SIG-M5 treated with dmso at 0.1 percent for 504 hours (cell line): ENCODE measurements around the gene BBS1.
A peak's percentile ranks its signal among the peaks of the same experiment; 100 is the strongest.
"Not testable (repeated sequence)": the region's sequence is repeated elsewhere in the genome, so short reads cannot be mapped to it uniquely, and the experiment has no call there.

Experiments
- DNase-seq: peaks from one replicate; lab custom pipeline; 2025; ENCODE audit not compliant: unreplicated experiment; lab: John Stamatoyannopoulos, UW

Gene BBS1

GRCh38 chr11:66523611-66524010 lies 13.2 kb downstream of the BBS1 start:
- no peak for DNase-seq

GRCh38 chr11:66524304-66525040 lies 14.0 kb downstream of the BBS1 start:
- no peak for DNase-seq

- DNase-seq = no peak
Observed at GRCh38 chr11:66529069-66529468, 18.6 kb downstream of the BBS1 start.

GRCh38 chr11:66529655-66530054 lies 19.2 kb downstream of the BBS1 start:
- no peak for DNase-seq

- no peak for DNase-seq
Observed at GRCh38 chr11:66530927-66531709, 20.7 kb downstream of the BBS1 start.

- DNase-seq = no peak
Observed at GRCh38 chr11:66531841-66532240, 21.4 kb downstream of the BBS1 start.

- no peak for DNase-seq
Observed at GRCh38 chr11:66532784-66533183, 22.3 kb downstream of the BBS1 start.

- no peak for DNase-seq
Observed at GRCh38 chr11:66539170-66539869, 28.9 kb downstream of the BBS1 start.

- no peak for DNase-seq
Observed at GRCh38 chr11:66539870-66540213, 29.4 kb downstream of the BBS1 start.

GRCh38 chr11:66540598-66540997 lies 30.2 kb downstream of the BBS1 start:
- DNase-seq = not testable (repeated sequence)

GRCh38 chr11:66541892-66542291 lies 31.5 kb downstream of the BBS1 start:
- DNase-seq = no peak

- no peak for DNase-seq
Observed at GRCh38 chr11:66542362-66542761, 31.9 kb downstream of the BBS1 start.

GRCh38 chr11:66543263-66544107 lies 33.0 kb downstream of the BBS1 start:
- no peak for DNase-seq

GRCh38 chr11:66544952-66545351 lies 34.5 kb downstream of the BBS1 start:
- not testable (repeated sequence) for DNase-seq

GRCh38 chr11:66545701-66546367 lies 35.4 kb downstream of the BBS1 start, which contains the start of gene ZDHHC24:
Gene ZDHHC24 (minus strand): TSS chr11:66546048. CDS start chr11:66546003, 45 bp downstream.
- peak; percentile 93 for DNase-seq

- DNase-seq = no peak
Observed at GRCh38 chr11:66546368-66546965, 36.0 kb downstream of the BBS1 start, which contains the start of gene ACTN3. Gene ACTN3 (plus strand): TSS chr11:66546903. CDS start chr11:66546938, 35 bp downstream.

- no peak for DNase-seq
Observed at GRCh38 chr11:66546966-66547661, 36.7 kb downstream of the BBS1 start.

- DNase-seq = no peak
Observed at GRCh38 chr11:66547662-66548009, 37.2 kb downstream of the BBS1 start.

- DNase-seq = no peak
Observed at GRCh38 chr11:66548041-66548440, 37.6 kb downstream of the BBS1 start.
